Measurements from ENCODE around the gene SH2D4B.

SH2D4B gene

DNA sequence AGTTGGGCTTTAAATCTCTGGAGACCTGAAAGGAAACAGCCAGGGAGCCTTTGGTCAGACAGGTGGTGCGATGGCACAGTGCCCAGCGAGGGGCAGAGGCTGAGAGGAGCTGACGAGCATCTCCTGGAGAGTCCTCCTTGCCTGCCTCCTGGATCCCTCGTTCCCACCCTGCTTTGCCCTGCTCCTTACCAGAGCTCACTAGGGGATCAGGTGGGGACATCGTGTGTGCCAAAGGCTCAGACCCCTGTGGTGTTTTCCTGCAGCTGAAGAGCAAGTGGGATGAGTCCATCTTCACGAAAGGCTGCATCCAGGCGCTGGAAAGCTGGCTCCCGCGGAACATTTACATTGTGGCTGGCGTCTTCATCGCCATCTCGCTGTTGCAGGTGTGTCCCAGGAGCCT lies 21.8 kb upstream of the SH2D4B start:
- H3K4me3 ChIP-seq (ENCODE audit: low read length): no peak overlapping the region
- no peak for DNase-seq (ENCODE audit: low read depth)
- TF ChIP-seq, protein P1, sequence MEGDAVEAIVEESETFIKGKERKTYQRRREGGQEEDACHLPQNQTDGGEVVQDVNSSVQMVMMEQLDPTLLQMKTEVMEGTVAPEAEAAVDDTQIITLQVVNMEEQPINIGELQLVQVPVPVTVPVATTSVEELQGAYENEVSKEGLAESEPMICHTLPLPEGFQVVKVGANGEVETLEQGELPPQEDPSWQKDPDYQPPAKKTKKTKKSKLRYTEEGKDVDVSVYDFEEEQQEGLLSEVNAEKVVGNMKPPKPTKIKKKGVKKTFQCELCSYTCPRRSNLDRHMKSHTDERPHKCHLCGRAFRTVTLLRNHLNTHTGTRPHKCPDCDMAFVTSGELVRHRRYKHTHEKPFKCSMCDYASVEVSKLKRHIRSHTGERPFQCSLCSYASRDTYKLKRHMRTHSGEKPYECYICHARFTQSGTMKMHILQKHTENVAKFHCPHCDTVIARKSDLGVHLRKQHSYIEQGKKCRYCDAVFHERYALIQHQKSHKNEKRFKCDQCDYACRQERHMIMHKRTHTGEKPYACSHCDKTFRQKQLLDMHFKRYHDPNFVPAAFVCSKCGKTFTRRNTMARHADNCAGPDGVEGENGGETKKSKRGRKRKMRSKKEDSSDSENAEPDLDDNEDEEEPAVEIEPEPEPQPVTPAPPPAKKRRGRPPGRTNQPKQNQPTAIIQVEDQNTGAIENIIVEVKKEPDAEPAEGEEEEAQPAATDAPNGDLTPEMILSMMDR (conservative IDR thresholded peaks at IDR 0.05; ENCODE audit: low read depth, low read length): no peak

GRCh38 chr10:80516506-80517075 lies 21.1 kb upstream of the SH2D4B start:
- TF ChIP-seq, protein P1 (conservative IDR thresholded peaks at IDR 0.05; ENCODE audit: low read depth, low read length): no peak
- no peak overlapping the region for H3K4me3 ChIP-seq (ENCODE audit: low read length)
- DNase-seq (ENCODE audit: low read depth): no peak

DNA sequence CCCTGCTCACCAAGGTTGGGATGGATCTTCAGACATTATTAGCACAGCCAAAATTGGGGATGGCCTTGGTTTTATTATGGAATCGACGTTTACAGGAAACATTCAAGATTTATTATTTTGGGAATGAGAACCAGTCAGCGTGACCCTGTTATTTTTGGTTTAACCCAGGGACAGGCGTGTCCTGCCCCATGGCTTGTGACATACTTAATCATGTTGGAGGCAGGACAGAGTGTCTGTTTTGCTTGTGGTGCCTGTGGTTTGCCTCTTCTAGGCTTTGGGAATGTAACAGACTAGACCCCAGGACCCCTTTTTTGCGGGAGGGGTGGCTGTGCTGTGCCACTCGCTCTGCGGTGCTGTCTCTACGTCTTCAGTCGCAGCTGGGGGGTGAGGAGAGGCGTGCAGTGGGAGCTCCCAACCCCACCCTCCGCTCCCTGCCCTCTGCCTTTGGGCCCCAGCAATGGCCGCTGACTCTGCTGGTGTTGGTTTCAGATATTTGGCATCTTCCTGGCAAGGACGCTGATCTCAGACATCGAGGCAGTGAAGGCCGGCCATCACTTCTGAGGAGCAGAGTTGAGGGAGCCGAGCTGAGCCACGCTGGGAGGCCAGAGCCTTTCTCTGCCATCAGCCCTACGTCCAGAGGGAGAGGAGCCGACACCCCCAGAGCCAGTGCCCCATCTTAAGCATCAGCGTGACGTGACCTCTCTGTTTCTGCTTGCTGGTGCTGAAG lies 20.1 kb upstream of the SH2D4B start:
- TF ChIP-seq, protein P1 (conservative IDR thresholded peaks at IDR 0.05; ENCODE audit: low read depth, low read length): no peak
- H3K4me3 ChIP-seq (ENCODE audit: low read length): no peak overlapping the region
- no peak for DNase-seq (ENCODE audit: low read depth)

- no peak for DNase-seq (ENCODE audit: low read depth)
- TF ChIP-seq, protein P1 (conservative IDR thresholded peaks at IDR 0.05; ENCODE audit: low read depth, low read length): no peak
- no peak overlapping the region for H3K4me3 ChIP-seq (ENCODE audit: low read length)
Measured at GRCh38 chr10:80518143-80518806, 19.4 kb upstream of the SH2D4B start.

GRCh38 chr10:80518807-80519360 lies 18.8 kb upstream of the SH2D4B start:
- no peak for DNase-seq (ENCODE audit: low read depth)
- H3K4me3 ChIP-seq (ENCODE audit: low read length): no peak overlapping the region
- TF ChIP-seq, protein P1 (conservative IDR thresholded peaks at IDR 0.05; ENCODE audit: low read depth, low read length): no peak

- H3K4me3 ChIP-seq (ENCODE audit: low read length): no peak overlapping the region
- TF ChIP-seq, protein P1 (conservative IDR thresholded peaks at IDR 0.05; ENCODE audit: low read depth, low read length): no peak
- DNase-seq (ENCODE audit: low read depth): no peak
Measured at GRCh38 chr10:80519936-80520650, 17.6 kb upstream of the SH2D4B start.
